CD4-positive, alpha-beta memory T cell (primary cell): ENCODE results near the gene STX2. TPM values are rescaled to one million over a fixed set of nuclear protein-coding genes. Genes with fewer than 3 reads are reported as not detected.
"Not testable (repeated sequence)": the region's sequence is repeated elsewhere in the genome, so short reads cannot be mapped to it uniquely, and the experiment has no call there.

Source experiments
- CTCF ChIA-PET: fragments of 350-600 bp; sonication (Branson Sonifier 250); formaldehyde crosslinking; loops from one replicate; lab custom pipeline; 2021; ENCODE audit warnings: inconsistent platforms; ENCODE audit not compliant: partially characterized antibody; lab: Charles Lee
- POLR2A ChIA-PET: fragments of 350-600 bp; sonication (Branson Sonifier 250); formaldehyde crosslinking; loops from one replicate; lab custom pipeline; 2021; ENCODE audit not compliant: partially characterized antibody; lab: Charles Lee
- DNase-seq, 5 donors: peaks; one replicate each; pipeline versions ENCODE4 v3.0.0 to v3.0.0-alpha.2; 2020 to 2022; ENCODE audit warnings: mixed read lengths in 1 of 5
- H3K27ac ChIP-seq: one replicate; pipeline ENCODE4 v1.7.0; 2013; ENCODE audit warnings: low read depth, low read length
- H3K27me3 ChIP-seq: 2 replicates; pipeline ENCODE4 v1.7.0; 2013; ENCODE audit warnings: mild to moderate bottlenecking, low read length, moderate library complexity; ENCODE audit not compliant: insufficient read depth
- H3K36me3 ChIP-seq: 2 replicates; pipeline ENCODE4 v1.7.0; 2013; ENCODE audit warnings: mild to moderate bottlenecking, low read length, moderate library complexity; ENCODE audit not compliant: insufficient read depth
- H3K4me1 ChIP-seq: 2 replicates; pipeline ENCODE4 v1.7.0; 2013; ENCODE audit warnings: mild to moderate bottlenecking, low read length, moderate library complexity; ENCODE audit not compliant: insufficient read depth
- H3K4me3 ChIP-seq, 2 donors: one replicate each; pipeline ENCODE4 v1.7.0; 2013; ENCODE audit warnings: low read length in 2 of 2, mild to moderate bottlenecking in 1 of 2
- H3K9me3 ChIP-seq, 2 donors: one replicate each; pipeline ENCODE4 v1.7.0; 2013; ENCODE audit warnings: low read length in 2 of 2, control low read depth in 1 of 2; ENCODE audit not compliant: control insufficient read depth in 1 of 2
- H3K27ac Mint-ChIP-seq, 7 donors: one replicate each; pipeline ENCODE4 v1.8.0; 2020 to 2021; ENCODE audit warnings: mixed read lengths in 7 of 7, mild to moderate bottlenecking in 6 of 7, inconsistent platforms in 3 of 7, moderate library complexity in 3 of 7
- H3K27me3 Mint-ChIP-seq, 2 donors: one replicate each; pipeline ENCODE4 v1.8.0; 2020 to 2021; ENCODE audit warnings: mixed read lengths in 2 of 2
- H3K36me3 Mint-ChIP-seq, 2 donors: one replicate each; pipeline ENCODE4 v1.8.0; 2020 to 2021; ENCODE audit warnings: mixed read lengths in 2 of 2, inconsistent platforms in 1 of 2, mild to moderate bottlenecking in 1 of 2
- H3K4me1 Mint-ChIP-seq, 4 donors: one replicate each; pipeline ENCODE4 v1.8.0; 2020 to 2021; ENCODE audit warnings: mixed read lengths in 4 of 4, mild to moderate bottlenecking in 1 of 4
- H3K4me3 Mint-ChIP-seq, 8 donors: one replicate each; pipeline ENCODE4 v1.8.0; 2020 to 2021; ENCODE audit warnings: mixed read lengths in 8 of 8, mild to moderate bottlenecking in 7 of 8, moderate library complexity in 6 of 8, inconsistent platforms in 3 of 8
- H3K9me3 Mint-ChIP-seq, 8 donors: one replicate each; pipeline ENCODE4 v1.8.0; 2020 to 2021; ENCODE audit warnings: mixed read lengths in 8 of 8, mild to moderate bottlenecking in 5 of 8, inconsistent platforms in 3 of 8, moderate library complexity in 1 of 8
- intact Hi-C: fragments of 100-400 bp; cut with micrococcal nuclease; formaldehyde crosslinking; loops from one replicate; pipeline ENCODE4 v1.15.1; 2023
- polyA plus RNA-seq, 2 donors: library from polyadenylated mRNA; unstranded; fragments of 300-500 nt; fragmentation: Illumina TruSeq; gene quantifications; one replicate each; pipeline ENCODE4 v1.2.3, GENCODE V29; 2021
- total RNA-seq, 2 experiments: library from RNA; stranded (reverse); gene quantifications; one replicate each; pipeline ENCODE4 v1.2.3, GENCODE V29; 2021

STX2 gene
- total and polyA plus RNA-seq, 4 experiments from 2014 or later, result 12.1 to 35.3 (median 21.6) TPM

DNA sequence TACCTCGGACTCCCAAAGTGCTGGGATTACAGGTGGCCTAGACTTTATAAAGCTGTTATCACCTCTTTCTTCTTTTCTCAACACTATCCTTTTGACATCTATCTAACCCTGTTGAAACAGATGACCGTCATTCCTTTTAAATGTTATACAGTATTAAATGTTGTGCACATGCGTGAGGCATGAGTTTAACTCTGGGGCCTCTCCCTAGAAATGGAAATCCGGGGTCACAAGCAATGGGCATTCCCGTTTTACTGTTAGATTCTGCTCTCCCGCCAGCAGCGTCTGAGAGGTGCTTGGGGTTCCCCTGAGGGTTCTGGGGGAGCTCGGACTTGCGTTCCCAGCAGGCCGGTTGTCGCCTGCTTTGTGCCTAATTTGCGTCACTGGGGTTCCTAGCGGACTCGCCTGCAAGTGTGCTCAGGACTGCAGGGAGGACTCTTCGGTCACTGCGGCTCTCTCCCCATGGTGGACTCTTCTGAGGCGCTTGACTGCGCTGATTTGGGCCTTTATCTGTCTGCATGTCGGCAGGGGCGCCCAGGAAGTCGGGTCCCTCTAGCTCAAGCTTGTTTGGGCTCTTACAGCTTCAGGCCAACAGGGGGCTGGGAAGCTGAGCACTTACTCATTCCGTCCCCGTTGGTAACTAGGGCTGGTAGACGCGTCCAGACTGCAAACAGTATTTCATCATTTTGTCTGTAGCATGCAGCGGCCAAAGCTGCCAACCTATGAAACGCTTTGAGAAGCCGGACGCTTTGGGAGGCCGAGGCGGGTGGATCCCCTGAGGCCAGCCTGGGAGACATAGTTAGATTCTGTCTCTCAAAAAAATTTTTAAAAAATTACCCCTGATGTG lies 31.6 kb upstream of the STX2 start:
- H3K9me3 Mint-ChIP-seq, result peaks cover 0 to 2% (median 0%) of the 10 kb centered on the region in 8 donors
- H3K4me3 Mint-ChIP-seq, result peak overlapping the region; percentile 77 to 94 (median 84)
- H3K4me1 ChIP-seq, result peaks cover 65% of the 10 kb centered on the region
- DNase-seq, result peak; percentile 54 to 86 (median 68)
- H3K4me3 ChIP-seq, result peak overlapping the region; percentile 65 to 89
- peak overlapping the region; percentile 76 for H3K27ac ChIP-seq
- no peaks in the 10 kb centered on the region for H3K9me3 ChIP-seq
- peaks cover 29% of the 10 kb centered on the region for H3K36me3 ChIP-seq
- CTCF ChIA-PET, result interaction anchor here (0.6 to 2.3 kb wide), 8 partner anchors 20 to 46 kb away, joined by 3 to 11 read pairs (median 4); no protein-coding TSS in a partner anchor
- H3K27ac Mint-ChIP-seq, result peak overlapping the region; percentile 88 to 96 (median 94)
- H3K36me3 Mint-ChIP-seq, result peaks cover 26 to 40% of the 10 kb centered on the region in 2 donors
- H3K27me3 Mint-ChIP-seq, result no peaks in the 10 kb centered on the region
- peaks cover 41 to 76% (median 58%) of the 10 kb centered on the region in 4 donors for H3K4me1 Mint-ChIP-seq
- POLR2A ChIA-PET, result interaction anchor here (0.7 to 2.4 kb wide), 3 partner anchors 9 to 50 kb away, joined by 3 to 22 read pairs (median 4); partner anchors contain the start of gene STX2
- intact Hi-C loops, result loop anchor here (1.0 kb wide), 1 partner anchor 31 kb away; the partner anchor contains the start of gene STX2
- H3K27me3 ChIP-seq, result no peaks in the 10 kb centered on the region

DNA sequence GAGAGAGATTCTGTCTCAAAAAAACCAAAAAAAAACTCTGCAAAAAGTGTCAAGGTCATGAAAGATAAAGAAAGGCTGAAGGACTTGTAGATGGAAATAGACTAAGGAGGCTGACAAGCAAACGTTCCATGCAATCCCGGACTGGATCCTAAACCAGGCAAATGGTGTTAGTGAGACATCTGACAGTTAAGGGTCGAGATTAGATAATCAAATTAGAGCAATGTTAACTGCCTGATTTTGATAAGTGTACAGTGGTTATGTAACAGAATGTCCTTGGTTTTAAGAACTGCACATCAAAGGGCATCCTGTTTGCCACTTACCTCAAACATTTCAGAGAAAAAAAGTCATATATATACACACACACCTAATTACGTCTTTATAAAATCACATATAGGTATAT lies 29.4 kb upstream of the STX2 start:
- Mint-ChIP-seq H3K9me3 (peaks cover 0 to 2% (median 0%) of the 10 kb centered on the region in 8 donors), H3K36me3 (peaks cover 9 to 18% of the 10 kb centered on the region in 2 donors), H3K4me3 (peak overlapping the region; percentile 8 to 75 (median 70)), H3K27me3 (no peaks in the 10 kb centered on the region), H3K27ac (peak overlapping the region; percentile 92 to 99 (median 98)), H3K4me1 (peaks cover 29 to 56% (median 44%) of the 10 kb centered on the region in 4 donors)
- CTCF ChIA-PET, result interaction anchor here (0.9 to 2.2 kb wide), 3 partner anchors 28 to 42 kb away, joined by 3 to 17 read pairs (median 4); no protein-coding TSS in a partner anchor
- Histone ChIP-seq H3K4me3 (peak overlapping the region in 1 of 2 donors; percentile 2), H3K9me3 (no peaks in the 10 kb centered on the region), H3K27me3 (no peaks in the 10 kb centered on the region), H3K36me3 (peaks cover 7% of the 10 kb centered on the region), H3K27ac (peak overlapping the region; percentile 14), H3K4me1 (peaks cover 46% of the 10 kb centered on the region)
- intact Hi-C loops, result no loop called here
- POLR2A ChIA-PET, result interaction anchor here (0.6 to 2.2 kb wide), 3 partner anchors 9 to 36 kb away, joined by 3 to 6 read pairs (median 3); partner anchors contain the start of gene STX2
- peak; percentile 47 to 78 (median 71) for DNase-seq

DNA sequence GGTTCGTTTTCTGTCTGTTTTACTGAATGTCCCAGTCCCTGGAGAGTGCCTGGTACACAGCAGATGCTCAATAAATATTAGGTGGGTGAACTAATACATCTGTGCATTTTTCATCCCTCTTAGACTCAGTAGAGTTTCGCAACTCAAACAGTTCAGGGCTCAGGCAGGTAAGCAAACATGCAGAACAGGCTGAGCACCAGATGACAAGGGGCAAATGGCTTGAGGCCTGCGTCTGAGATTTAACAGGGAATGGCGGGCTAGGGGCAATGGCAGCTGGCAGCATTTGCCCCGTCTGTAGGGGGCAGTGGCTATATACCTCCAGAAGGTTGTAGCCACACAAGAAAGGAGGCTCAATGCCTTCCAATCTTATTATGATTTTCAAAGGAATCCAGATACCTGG lies 24.2 kb upstream of the STX2 start:
- ChIA-PET CTCF (interaction anchor here (1.3 kb wide), 1 partner anchor 17 kb away, joined by 3 read pairs; no protein-coding TSS in a partner anchor), POLR2A (no interaction called here)
- peaks cover 0 to 2% of the 10 kb centered on the region in 2 donors for H3K36me3 Mint-ChIP-seq
- Histone ChIP-seq H3K4me1 (peaks cover 12% of the 10 kb centered on the region), H3K27ac (no peak overlapping the region), H3K9me3 (no peaks in the 10 kb centered on the region), H3K36me3 (no peaks in the 10 kb centered on the region), H3K4me3 (no peak overlapping the region), H3K27me3 (no peaks in the 10 kb centered on the region)
- intact Hi-C loops, result no loop called here
- no peak overlapping the region for H3K27ac Mint-ChIP-seq
- no peak overlapping the region for H3K4me3 Mint-ChIP-seq
- no peak for DNase-seq
- peaks cover 0 to 6% (median 1%) of the 10 kb centered on the region in 8 donors for H3K9me3 Mint-ChIP-seq
- peaks cover 0 to 2% of the 10 kb centered on the region in 2 donors for H3K27me3 Mint-ChIP-seq
- peaks cover 7 to 23% (median 15%) of the 10 kb centered on the region in 4 donors for H3K4me1 Mint-ChIP-seq

GRCh38 chr12:130862771-130863170 lies 23.7 kb upstream of the STX2 start:
- H3K27me3 ChIP-seq, H3K9me3 ChIP-seq, H3K4me3 Mint-ChIP-seq, H3K27me3 Mint-ChIP-seq, H3K4me3 ChIP-seq, H3K4me1 ChIP-seq, H3K36me3 ChIP-seq, H3K36me3 Mint-ChIP-seq, DNase-seq, H3K27ac ChIP-seq, intact Hi-C loops, POLR2A ChIA-PET: not testable (repeated sequence)
- H3K4me1 Mint-ChIP-seq, result peaks cover 5 to 17% (median 12%) of the 10 kb centered on the region in 4 donors
- H3K27ac Mint-ChIP-seq, result peak overlapping the region in 1 of 7 donors; percentile 41
- CTCF ChIA-PET, result interaction anchor here (1.3 kb wide), 1 partner anchor 17 kb away, joined by 3 read pairs; no protein-coding TSS in a partner anchor
- H3K9me3 Mint-ChIP-seq, result peaks cover 0 to 11% (median 5%) of the 10 kb centered on the region in 8 donors

DNA sequence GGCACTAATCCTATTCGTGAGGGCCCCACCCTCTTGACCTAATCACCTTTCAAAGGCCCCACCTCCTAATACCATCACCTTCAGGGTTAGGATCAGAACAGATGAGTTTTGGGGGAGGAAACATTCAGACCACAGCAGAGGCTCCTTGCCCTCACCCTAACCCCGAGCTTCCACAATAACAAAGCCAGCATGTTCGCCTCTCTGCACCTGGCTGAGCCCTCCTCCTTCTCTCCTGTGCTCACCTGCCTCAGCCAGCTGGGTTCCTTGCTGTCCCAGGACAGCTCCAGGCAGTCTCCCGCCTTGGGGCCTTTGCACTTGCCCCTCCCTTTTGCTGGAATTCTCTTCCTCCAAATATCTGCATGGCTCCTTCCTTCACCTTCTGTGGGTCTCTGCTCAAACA lies 23.1 kb upstream of the STX2 start:
- Histone ChIP-seq H3K27ac (no peak overlapping the region), H3K4me3 (no peak overlapping the region), H3K4me1 (peaks cover under 1% of the 10 kb centered on the region), H3K27me3 (no peaks in the 10 kb centered on the region), H3K36me3 (no peaks in the 10 kb centered on the region), H3K9me3 (no peaks in the 10 kb centered on the region)
- no peak overlapping the region for H3K4me3 Mint-ChIP-seq
- POLR2A ChIA-PET, result no interaction called here
- intact Hi-C loops, result no loop called here
- no peak for DNase-seq
- CTCF ChIA-PET, result interaction anchor here (1.0 kb wide), 1 partner anchor 36 kb away, joined by 3 read pairs; no protein-coding TSS in a partner anchor
- peaks cover 0 to 12% (median 6%) of the 10 kb centered on the region in 8 donors for H3K9me3 Mint-ChIP-seq
- H3K27me3 Mint-ChIP-seq, result peaks cover 2 to 4% of the 10 kb centered on the region in 2 donors
- H3K27ac Mint-ChIP-seq, result peak overlapping the region in 1 of 7 donors; percentile 36
- peaks cover 0 to 3% of the 10 kb centered on the region in 2 donors for H3K36me3 Mint-ChIP-seq
- H3K4me1 Mint-ChIP-seq, result peaks cover 3 to 11% (median 8%) of the 10 kb centered on the region in 4 donors

DNA sequence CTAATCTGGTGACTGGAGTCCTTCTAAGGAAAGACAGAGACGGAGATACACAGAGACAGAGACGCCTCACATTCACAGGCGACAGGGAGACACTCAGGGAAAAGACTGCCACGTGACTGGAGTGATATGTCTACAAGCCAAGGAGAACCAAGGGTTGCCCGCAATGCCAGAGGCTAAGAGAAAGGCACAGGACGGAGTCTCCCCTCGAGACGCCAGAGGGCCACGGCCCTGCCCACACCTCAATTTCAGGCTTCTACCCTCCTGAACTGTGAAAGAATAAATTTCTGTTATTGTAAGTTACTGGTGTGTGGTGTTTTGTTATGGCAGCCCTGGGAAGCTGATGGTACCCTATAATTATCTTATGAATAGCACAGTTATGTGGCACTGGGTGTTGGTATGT lies 21.3 kb upstream of the STX2 start:
- peaks cover 0 to 1% of the 10 kb centered on the region in 2 donors for H3K36me3 Mint-ChIP-seq
- H3K9me3 Mint-ChIP-seq, result peaks cover 0 to 16% (median 9%) of the 10 kb centered on the region in 8 donors
- DNase-seq, result no peak
- Histone ChIP-seq H3K4me1 (no peaks in the 10 kb centered on the region), H3K4me3 (no peak overlapping the region), H3K36me3 (no peaks in the 10 kb centered on the region), H3K27me3 (no peaks in the 10 kb centered on the region), H3K9me3 (no peaks in the 10 kb centered on the region), H3K27ac (no peak overlapping the region)
- intact Hi-C loops, result no loop called here
- ChIA-PET CTCF (no interaction called here), POLR2A (no interaction called here)
- H3K4me1 Mint-ChIP-seq, result peaks cover 0 to 3% (median 0%) of the 10 kb centered on the region in 4 donors
- H3K27me3 Mint-ChIP-seq, result peaks cover 4 to 5% of the 10 kb centered on the region in 2 donors
- H3K4me3 Mint-ChIP-seq, result no peak overlapping the region
- no peak overlapping the region for H3K27ac Mint-ChIP-seq

GRCh38 chr12:130859161-130859560 lies 20.1 kb upstream of the STX2 start:
- Mint-ChIP-seq H3K27me3 (peaks cover 4 to 5% of the 10 kb centered on the region in 2 donors), H3K4me1 (peaks cover 0 to 1% (median 0%) of the 10 kb centered on the region in 4 donors), H3K27ac (no peak overlapping the region), H3K36me3 (peaks cover 0 to 1% of the 10 kb centered on the region in 2 donors), H3K9me3 (peaks cover 0 to 16% (median 9%) of the 10 kb centered on the region in 8 donors), H3K4me3 (no peak overlapping the region)
- no peak overlapping the region for H3K27ac ChIP-seq
- no peak overlapping the region for H3K4me3 ChIP-seq
- no peaks in the 10 kb centered on the region for H3K9me3 ChIP-seq
- DNase-seq, result no peak
- ChIA-PET POLR2A (no interaction called here), CTCF (no interaction called here)
- no peaks in the 10 kb centered on the region for H3K27me3 ChIP-seq
- intact Hi-C loops, result no loop called here
- no peaks in the 10 kb centered on the region for H3K4me1 ChIP-seq
- H3K36me3 ChIP-seq, result no peaks in the 10 kb centered on the region
